Neural cell (in vitro differentiated cells): Measurements from ENCODE around the gene ACAD11. TPM values are rescaled to one million over a fixed set of nuclear protein-coding genes. Genes with fewer than 3 reads are reported as not detected.
"Not testable (repeated sequence)": the region's sequence is repeated elsewhere in the genome, so short reads cannot be mapped to it uniquely, and the experiment has no call there.

Experiments used
- H2AFZ ChIP-seq: fragments of 200-600, 300-800 bp; sonication (generic), shearing (Covaris generic); 2 replicates; pipeline ENCODE4 v1.6.0; 2014; ENCODE audit warnings: low read depth, mild to moderate bottlenecking, antibody characterized with exemption, low read length, moderate library complexity
- H3F3A ChIP-seq: fragments of 200-600 bp; shearing (Covaris generic); 2 replicates; pipeline ENCODE4 v1.6.1; 2016; ENCODE audit warnings: mild to moderate bottlenecking, moderate library complexity, mixed read lengths, antibody characterized with exemption, low read length; ENCODE audit not compliant: insufficient read depth, poor library complexity, severe bottlenecking
- H3K27ac ChIP-seq: fragments of 200-600, 300-800 bp; sonication (generic), shearing (Covaris generic); 2 replicates; pipeline ENCODE4 v1.5.1; 2014; ENCODE audit warnings: mild to moderate bottlenecking, low read length, moderate library complexity
- H3K27me3 ChIP-seq: fragments of 300-800, 200-600 bp; sonication (generic), shearing (Covaris generic); 2 replicates; pipeline ENCODE4 v1.6.0; 2014; ENCODE audit warnings: mild to moderate bottlenecking, low read depth, low read length, moderate library complexity; ENCODE audit not compliant: insufficient read depth
- H3K36me3 ChIP-seq: fragments of 300-800, 200-600 bp; sonication (generic), shearing (Covaris generic); 2 replicates; pipeline ENCODE4 v1.5.1; 2014; ENCODE audit warnings: mild to moderate bottlenecking, antibody characterized with exemption, low read length, moderate library complexity; ENCODE audit not compliant: insufficient read depth
- H3K4me2 ChIP-seq: fragments of 300-800, 200-600 bp; sonication (generic), shearing (Covaris generic); 2 replicates; pipeline ENCODE4 v1.6.0; 2014; ENCODE audit warnings: mild to moderate bottlenecking, low read length
- H3K4me3 ChIP-seq: fragments of 300-800, 200-600 bp; sonication (generic), shearing (Covaris generic); 2 replicates; pipeline ENCODE4 v1.5.1; 2014; ENCODE audit warnings: mild to moderate bottlenecking, low read length, moderate library complexity
- H3K79me2 ChIP-seq: fragments of 200-600 bp; shearing (Covaris generic); replicated peaks from 2 replicates; pipeline ENCODE4 v1.6.0; 2014; ENCODE audit warnings: mild to moderate bottlenecking, low read length, moderate library complexity; ENCODE audit not compliant: insufficient read depth
- H3K9ac ChIP-seq: fragments of 300-800, 200-600 bp; sonication (generic), shearing (Covaris generic); 2 replicates; pipeline ENCODE4 v1.6.1; 2016; ENCODE audit warnings: mild to moderate bottlenecking, low read length, mixed read lengths
- H3K9me2 ChIP-seq: fragments of 200-600 bp; shearing (Covaris generic); 2 replicates; pipeline ENCODE4 v1.6.1; 2016; ENCODE audit warnings: mild to moderate bottlenecking, low read length, mixed read lengths; ENCODE audit not compliant: insufficient read depth
- H3K9me3 ChIP-seq: fragments of 200-600, 300-800 bp; sonication (generic), shearing (Covaris generic); 2 replicates; pipeline ENCODE4 v1.6.1; 2016; ENCODE audit warnings: mild to moderate bottlenecking, mixed run types, low read length, moderate library complexity, mixed read lengths
- H4K20me1 ChIP-seq: fragments of 200-600 bp; shearing (Covaris generic); 2 replicates; pipeline ENCODE4 v1.6.1; 2016; ENCODE audit warnings: mild to moderate bottlenecking, mixed run types; ENCODE audit not compliant: insufficient read depth
- CTCF ChIP-seq: fragments of 450-650 bp; IDR thresholded peaks from 2 replicates; pipeline ENCODE4 v1.5.1; 2014; ENCODE audit warnings: antibody characterized with exemption, mild to moderate bottlenecking, moderate library complexity; ENCODE audit not compliant: poor library complexity, severe bottlenecking
- EP300 ChIP-seq: fragments of 450-650 bp; conservative IDR thresholded peaks from 2 replicates; pipeline ENCODE4 v1.6.1; 2014; ENCODE audit warnings: antibody characterized with exemption, mild to moderate bottlenecking, moderate library complexity; ENCODE audit not compliant: poor library complexity, severe bottlenecking
- EZH2 ChIP-seq: fragments of 200-600, 300-800 bp; shearing (Covaris generic), sonication (generic); IDR thresholded peaks from 2 replicates; pipeline ENCODE4 v1.6.1; 2014; ENCODE audit warnings: antibody characterized with exemption, low read length, borderline replicate concordance, mild to moderate bottlenecking; ENCODE audit not compliant: insufficient read depth, poor library complexity, severe bottlenecking
- MXI1 ChIP-seq: fragments of 450-650 bp; conservative IDR thresholded peaks from 2 replicates; pipeline ENCODE4 v1.6.1; 2014; ENCODE audit warnings: antibody characterized with exemption, mild to moderate bottlenecking; ENCODE audit not compliant: poor library complexity, severe bottlenecking
- POLR2AphosphoS5 ChIP-seq: IDR thresholded peaks from 2 replicates; pipeline ENCODE4 v1.6.1; 2012
- RAD21 ChIP-seq: fragments of 450-650 bp; conservative IDR thresholded peaks from 2 replicates; pipeline ENCODE4 v1.6.1; 2014; ENCODE audit warnings: antibody characterized with exemption, mild to moderate bottlenecking, moderate library complexity
- REST ChIP-seq: IDR thresholded peaks from 2 replicates; pipeline ENCODE4 v1.6.1; 2012; ENCODE audit warnings: borderline replicate concordance
- SMC3 ChIP-seq: fragments of 450-650 bp; conservative IDR thresholded peaks from 2 replicates; pipeline ENCODE4 v1.6.1; 2014; ENCODE audit warnings: antibody characterized with exemption, mild to moderate bottlenecking, moderate library complexity; ENCODE audit not compliant: poor library complexity
- TAF1 ChIP-seq: IDR thresholded peaks from 2 replicates; pipeline ENCODE4 v1.6.1; 2012; ENCODE audit warnings: low read depth
- polyA plus RNA-seq: library from polyadenylated mRNA; depleted of rRNA; stranded (reverse); fragments of >200 nt; gene quantifications from 2 replicates; pipeline ENCODE4 v1.2.3, GENCODE V29; 2014

ACAD11 gene
- polyA plus RNA-seq, 1 donor from 2014 or later, result 19.2 TPM

GRCh38 chr3:132556508-132557159 is 103.0 kb downstream of the ACAD11 start:
- Histone ChIP-seq H3K27me3 (no peaks in the 10 kb centered on the region), H3K9me3 (no peaks in the 10 kb centered on the region), H3F3A (no peaks in the 10 kb centered on the region), H3K27ac (no peak overlapping the region), H3K36me3 (no peaks in the 10 kb centered on the region), H2AFZ (no peak overlapping the region), H3K79me2 (no peaks in the 10 kb centered on the region), H3K4me2 (no peak overlapping the region), H3K4me3 (no peak overlapping the region), H4K20me1 (no peaks in the 10 kb centered on the region), H3K9me2 (no peaks in the 10 kb centered on the region), H3K9ac (no peak overlapping the region)
- no peak for TF ChIP-seq REST

DNA sequence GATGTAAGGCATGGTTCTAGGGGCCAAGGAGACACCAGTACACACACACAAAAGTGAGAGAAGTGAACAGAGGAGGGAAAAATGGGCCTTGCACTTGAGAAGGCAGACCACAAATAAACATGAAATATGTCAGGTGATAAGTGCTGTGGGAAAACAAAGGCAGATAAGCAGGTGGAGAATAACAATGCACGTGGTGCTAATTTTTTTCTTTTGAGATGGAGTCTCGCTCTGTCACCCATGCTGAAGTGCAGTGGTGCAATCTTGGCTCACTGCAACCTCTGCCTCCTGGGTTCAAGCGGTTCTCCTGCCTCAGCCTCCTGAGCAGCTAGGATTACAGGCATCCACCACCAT is 103.6 kb downstream of the ACAD11 start:
- not testable (repeated sequence) for H3K36me3 ChIP-seq, H2AFZ ChIP-seq, H3K9me2 ChIP-seq, H3K4me2 ChIP-seq, H3K79me2 ChIP-seq, H4K20me1 ChIP-seq, H3K9me3 ChIP-seq, H3K27me3 ChIP-seq, H3K9ac ChIP-seq, H3K4me3 ChIP-seq, H3K27ac ChIP-seq, H3F3A ChIP-seq

GRCh38 chr3:132555306-132556035 is 104.1 kb downstream of the ACAD11 start:
- Histone ChIP-seq H4K20me1 (no peaks in the 10 kb centered on the region), H3K9me3 (no peaks in the 10 kb centered on the region), H3K9ac (no peak overlapping the region), H3F3A (no peaks in the 10 kb centered on the region), H3K4me2 (no peak overlapping the region), H2AFZ (no peak overlapping the region), H3K27ac (no peak overlapping the region), H3K36me3 (no peaks in the 10 kb centered on the region), H3K79me2 (no peaks in the 10 kb centered on the region), H3K9me2 (no peaks in the 10 kb centered on the region), H3K27me3 (no peaks in the 10 kb centered on the region), H3K4me3 (no peak overlapping the region)
- TF ChIP-seq EZH2 (no peak), POLR2AphosphoS5 (no peak), SMC3 (no peak), MXI1 (no peak), RAD21 (no peak), EP300 (no peak), TAF1 (no peak), CTCF (no peak)
